SIG-M5 (cell line): ENCODE measurements around the gene NFS1.
"Not testable (repeated sequence)": the region's sequence is repeated elsewhere in the genome, so short reads cannot be mapped to it uniquely, and the experiment has no call there.

Experiments used
- DNase-seq: peaks from one replicate; lab custom pipeline; 2025; lab: John Stamatoyannopoulos, UW

Gene NFS1

DNA sequence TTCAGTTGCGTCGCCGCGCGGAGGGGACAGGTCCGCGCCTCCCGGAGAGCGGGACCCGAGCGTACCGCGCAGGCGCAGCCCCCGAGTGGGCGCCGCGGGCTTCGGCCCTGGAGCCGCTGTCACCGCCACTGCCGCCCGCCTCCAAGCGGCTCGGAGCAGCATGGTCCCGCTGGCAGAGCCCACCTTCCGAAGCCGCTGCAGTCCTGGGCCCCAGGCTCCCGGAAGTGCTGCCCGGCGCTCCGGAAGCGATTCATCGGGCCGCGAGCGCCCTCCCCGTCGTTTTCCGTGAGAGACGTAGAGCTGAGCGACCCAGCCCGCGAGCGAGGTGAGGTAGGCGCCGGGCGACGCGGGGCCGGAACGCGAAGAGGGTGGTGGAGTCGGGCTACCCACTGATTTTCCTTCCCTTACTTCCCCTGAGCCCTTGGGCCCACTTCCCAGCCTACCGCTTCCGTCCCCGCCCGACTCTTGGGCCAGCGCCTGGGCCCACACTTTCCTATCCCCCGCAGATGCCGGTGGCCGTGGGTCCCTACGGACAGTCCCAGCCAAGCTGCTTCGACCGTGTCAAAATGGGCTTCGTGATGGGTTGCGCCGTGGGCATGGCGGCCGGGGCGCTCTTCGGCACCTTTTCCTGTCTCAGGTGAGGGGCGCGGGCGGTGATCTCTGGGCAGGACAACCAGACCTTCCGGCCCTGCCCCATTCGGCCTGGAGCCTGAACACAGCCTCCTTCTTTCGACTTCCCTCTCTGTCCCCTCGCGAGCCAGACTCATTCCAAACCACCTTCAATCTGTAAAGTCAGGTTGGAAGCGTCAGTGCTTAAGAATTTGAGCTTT is at the start of gene NFS1, which contains the start of gene ROMO1:
NFS1 (minus strand) TSS at position 226 of the 830 bp plus-strand sequence; CDS start at position 162, 64 bp downstream.
ROMO1 (plus strand) TSS at position 279 of the 830 bp plus-strand sequence; CDS start at position 507, 228 bp downstream.
- DNase-seq: no peak

GRCh38 chr20:35744492-35744841 is 45.3 kb upstream of the NFS1 start:
- not testable (repeated sequence) for DNase-seq

DNA sequence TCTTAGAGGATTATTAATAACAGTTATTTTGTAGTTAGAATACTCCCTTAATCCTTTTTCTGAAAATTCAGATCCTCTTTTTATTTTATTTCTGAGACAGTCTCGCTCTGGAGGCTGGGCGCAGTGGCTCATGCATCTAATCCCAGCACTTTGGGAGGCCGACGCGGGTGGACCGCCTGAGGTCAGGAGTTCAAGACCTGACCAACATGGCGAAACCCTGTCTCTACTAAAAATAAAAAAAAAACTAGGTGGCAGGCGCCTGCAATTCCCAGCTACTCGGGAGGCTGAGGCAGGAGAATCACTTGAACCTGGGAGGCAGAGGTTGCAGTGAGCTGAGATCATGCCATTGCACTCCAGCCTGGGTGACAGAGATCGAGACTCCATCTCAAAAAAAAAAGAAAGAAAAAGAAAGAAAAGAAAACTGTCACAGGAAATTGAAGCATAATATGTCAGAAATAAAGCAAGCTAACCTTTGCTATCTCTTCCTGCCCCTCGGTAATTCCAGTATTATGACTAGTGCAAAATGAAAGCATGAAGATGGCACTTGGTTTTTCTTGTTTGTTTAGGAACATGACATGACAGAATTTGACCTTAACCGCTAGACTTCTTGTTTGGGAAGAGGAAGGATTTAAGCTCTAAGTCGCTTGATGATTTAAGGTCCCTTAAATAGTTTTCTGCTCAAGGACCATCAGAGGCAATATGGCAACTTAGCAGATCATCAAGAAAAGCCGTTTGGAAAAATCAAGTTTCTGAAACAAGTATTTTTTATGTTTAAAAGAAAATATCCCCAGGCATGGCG is 44.7 kb upstream of the NFS1 start:
- no peak for DNase-seq

- DNase-seq: peak; percentile 39
Measured at GRCh38 chr20:35742741-35743523, 43.8 kb upstream of the NFS1 start.

GRCh38 chr20:35741892-35742740 is 43.0 kb upstream of the NFS1 start, which contains the start of gene RBM39:
RBM39 (minus strand) TSS chr20:35742260; CDS start chr20:35740874, 1,386 bp downstream.
- DNase-seq: peak; percentile 99

- DNase-seq: peak; percentile 35
Measured at GRCh38 chr20:35739294-35740163, 40.4 kb upstream of the NFS1 start.

DNA sequence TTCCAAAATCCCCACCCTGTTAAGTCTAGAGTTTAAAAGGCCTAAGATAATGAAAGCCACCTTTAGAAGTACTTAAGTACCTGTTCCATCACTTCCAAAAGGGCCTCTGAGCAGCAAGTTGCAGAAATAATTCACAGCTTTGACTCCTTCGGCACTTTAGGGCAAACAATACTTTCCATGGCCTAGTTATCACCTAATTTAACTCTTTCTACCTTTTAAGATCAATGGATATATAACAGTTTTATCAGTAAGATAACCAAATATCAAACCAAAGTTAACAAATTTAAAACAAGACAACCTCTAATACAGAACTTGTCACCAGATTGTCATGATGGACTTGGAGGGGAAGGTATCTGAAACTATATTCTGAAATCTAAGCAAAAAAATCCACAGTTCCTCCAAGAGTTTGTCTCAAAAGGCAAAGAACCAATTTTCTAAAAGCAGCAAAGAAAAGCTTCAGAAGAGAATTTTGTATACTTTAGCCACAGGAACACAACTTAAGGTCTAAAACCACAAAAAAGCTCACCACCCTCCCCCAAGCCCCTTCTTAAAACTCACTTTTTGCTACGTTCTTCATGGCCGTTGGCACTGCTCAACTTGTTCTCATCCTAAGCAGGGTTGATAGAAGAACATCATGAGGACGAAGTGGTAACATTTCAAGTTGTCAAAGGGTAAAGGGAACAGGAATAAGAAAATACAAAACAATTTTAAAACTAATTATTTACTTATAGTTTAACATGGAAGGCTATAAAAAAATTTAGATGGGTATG is 39.4 kb upstream of the NFS1 start:
- no peak for DNase-seq

GRCh38 chr20:35737865-35738333 is 38.7 kb upstream of the NFS1 start:
- no peak for DNase-seq

GRCh38 chr20:35735826-35736470 is 36.8 kb upstream of the NFS1 start:
- no peak for DNase-seq

DNA sequence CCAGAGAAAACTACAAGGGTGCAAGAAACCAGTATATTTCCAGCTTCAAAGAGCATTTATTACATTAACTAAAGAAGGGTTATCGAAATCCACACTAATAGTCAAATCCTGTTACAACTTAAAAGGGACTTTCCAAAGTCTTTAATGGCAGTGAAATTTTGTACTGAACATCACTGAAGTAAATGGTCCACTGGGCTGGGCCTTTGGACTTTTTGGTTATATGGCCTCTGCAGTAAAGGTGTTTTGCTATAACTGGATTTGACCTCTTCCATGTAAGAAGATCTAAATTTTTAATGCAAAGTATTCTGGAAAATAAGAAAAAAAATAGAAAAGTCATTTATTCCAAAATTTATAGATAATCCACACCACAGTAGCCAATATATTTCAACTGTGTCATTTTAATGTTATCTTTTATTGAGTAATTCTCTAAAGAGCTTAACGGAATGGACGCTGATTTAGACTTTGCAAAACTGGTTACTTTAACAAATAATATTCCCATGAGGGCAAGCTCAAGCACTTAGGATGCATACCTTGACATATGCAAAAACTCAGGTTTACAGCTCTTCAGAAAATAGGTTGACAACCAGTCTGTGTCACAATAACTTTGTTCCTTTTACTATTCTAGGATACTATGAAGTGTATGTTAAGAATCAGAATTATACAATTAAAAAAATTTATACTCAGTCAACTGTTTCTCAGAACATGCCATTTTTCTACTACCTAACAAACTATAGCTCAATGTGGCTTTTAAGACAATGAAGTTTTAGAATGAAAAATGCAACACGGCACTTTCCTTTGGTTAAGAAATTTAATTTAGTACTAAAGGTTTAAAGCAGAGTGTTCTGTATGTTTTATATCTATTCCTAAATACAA is 35.9 kb upstream of the NFS1 start:
- DNase-seq: no peak

- DNase-seq: no peak
Measured at GRCh38 chr20:35734374-35734773, 35.2 kb upstream of the NFS1 start.

DNA sequence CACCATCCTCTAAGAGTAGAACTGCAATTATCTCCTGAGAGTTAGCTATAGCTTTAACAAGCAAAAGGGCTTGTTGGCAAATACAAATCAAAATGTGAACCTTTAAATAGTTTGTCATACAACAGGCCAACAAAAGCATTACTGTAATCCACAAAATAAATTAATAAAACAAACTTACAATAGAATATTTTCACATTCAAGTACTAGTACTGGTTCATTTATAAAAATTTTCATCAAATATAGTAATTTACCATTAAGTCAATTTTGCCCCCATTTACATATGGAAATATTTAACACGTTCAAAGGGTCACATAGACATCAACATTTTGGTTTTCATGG is 33.5 kb upstream of the NFS1 start:
- no peak for DNase-seq

GRCh38 chr20:35731862-35732643 is 32.9 kb upstream of the NFS1 start:
- no peak for DNase-seq

- no peak for DNase-seq
Measured at GRCh38 chr20:35731469-35731788, 32.3 kb upstream of the NFS1 start.

DNA sequence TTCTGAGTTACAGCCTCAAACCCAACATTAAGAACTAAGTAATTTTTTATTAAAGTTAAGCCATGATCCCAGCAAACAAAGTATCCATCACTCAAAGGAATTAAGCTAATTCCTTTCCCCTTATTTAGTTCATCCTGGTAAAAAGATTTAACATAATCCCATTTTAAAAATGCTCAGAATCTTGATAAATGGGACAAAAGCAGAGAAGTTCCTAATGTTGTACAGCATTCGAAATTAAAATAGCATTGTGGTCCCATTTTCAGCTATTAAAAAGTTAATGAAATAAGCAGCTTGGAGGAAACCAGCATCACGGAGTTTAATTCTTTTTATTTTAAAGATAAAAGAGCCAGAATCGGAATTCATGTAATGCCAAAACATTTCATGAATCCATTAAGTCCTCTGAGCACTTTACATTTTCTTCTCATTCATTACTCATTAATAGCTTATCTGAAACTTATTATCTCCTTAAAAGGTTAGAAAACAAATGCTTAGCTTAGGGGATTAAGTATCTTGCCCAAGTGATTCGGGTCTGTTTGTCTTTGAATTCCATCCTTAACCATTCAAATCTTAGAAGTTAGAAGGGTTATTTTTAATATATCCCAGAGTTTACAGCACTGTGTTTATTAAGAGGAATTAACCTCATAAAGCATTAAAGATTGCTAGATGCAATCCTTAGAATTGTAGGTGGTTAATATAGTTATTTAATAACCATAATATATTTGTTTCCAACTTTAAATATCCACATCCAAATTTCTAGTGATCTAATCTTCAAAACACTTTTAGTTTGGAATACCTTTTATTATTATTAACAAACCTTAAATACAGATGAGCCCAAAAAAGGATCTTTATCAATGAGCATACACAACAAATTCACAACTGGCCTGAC is 31.7 kb upstream of the NFS1 start:
- DNase-seq: no peak
